Measurements from ENCODE around the gene HOXB2.

Gene HOXB2

GRCh38 chr17:48545022-48545375, at the start of gene HOXB2:
TSS of gene HOXB2 (minus strand) at chr17:48545109. CDS start at chr17:48544911, 198 bp downstream.
- Mint-ChIP-seq H3K36me3 (peaks cover 1% of the 10 kb centered on the region), H3K27me3 (peaks cover 1% of the 10 kb centered on the region), H3K27ac (peak within 1 kb of the TSS; percentile 90), H3K9me3 (no peaks in the 10 kb centered on the region), H3K4me1 (peaks cover 59% of the 10 kb centered on the region), H3K4me3 (peak within 1 kb of the TSS; percentile 88)

GRCh38 chr17:48593840-48594537, 49.1 kb upstream of the HOXB2 start:
- peaks cover 2% of the 10 kb centered on the region for H3K36me3 Mint-ChIP-seq

GRCh38 chr17:48593126-48593829, 48.4 kb upstream of the HOXB2 start, which contains the start of gene HOXB5:
TSS of gene HOXB5 (minus strand) at chr17:48593779. CDS start at chr17:48593682, 97 bp downstream.
- peaks cover 2% of the 10 kb centered on the region for H3K36me3 Mint-ChIP-seq
- H3K4me3 Mint-ChIP-seq, result peak within 1 kb of the TSS; percentile 84
- H3K9me3 Mint-ChIP-seq, result no peaks in the 10 kb centered on the region
- H3K4me1 Mint-ChIP-seq, result peaks cover 47% of the 10 kb centered on the region
- H3K27me3 Mint-ChIP-seq, result peaks cover 70% of the 10 kb centered on the region
- peak within 1 kb of the TSS; percentile 62 for H3K27ac Mint-ChIP-seq

More at GRCh38 chr17:48593840-48594537, 49.1 kb upstream of the HOXB2 start:
- Mint-ChIP-seq H3K4me1 (peaks cover 53% of the 10 kb centered on the region), H3K27ac (peak overlapping the region; percentile 11), H3K9me3 (no peaks in the 10 kb centered on the region), H3K27me3 (peaks cover 73% of the 10 kb centered on the region), H3K4me3 (peak overlapping the region; percentile 84)

GRCh38 chr17:48592577-48592976, 47.7 kb upstream of the HOXB2 start:
- H3K27ac Mint-ChIP-seq, result peak overlapping the region; percentile 62
- peak overlapping the region; percentile 84 for H3K4me3 Mint-ChIP-seq
- peaks cover 40% of the 10 kb centered on the region for H3K4me1 Mint-ChIP-seq
- H3K36me3 Mint-ChIP-seq, result peaks cover 2% of the 10 kb centered on the region
- H3K27me3 Mint-ChIP-seq, result peaks cover 71% of the 10 kb centered on the region
- no peaks in the 10 kb centered on the region for H3K9me3 Mint-ChIP-seq

- Mint-ChIP-seq H3K9me3 (no peaks in the 10 kb centered on the region), H3K36me3 (peaks cover 2% of the 10 kb centered on the region), H3K27ac (no peak overlapping the region), H3K4me3 (no peak overlapping the region), H3K27me3 (peaks cover 72% of the 10 kb centered on the region), H3K4me1 (peaks cover 35% of the 10 kb centered on the region)
Observed at GRCh38 chr17:48592057-48592514, 47.2 kb upstream of the HOXB2 start.

GRCh38 chr17:48591255-48592056, 46.5 kb upstream of the HOXB2 start:
- Mint-ChIP-seq H3K4me1 (peaks cover 31% of the 10 kb centered on the region), H3K27me3 (peaks cover 71% of the 10 kb centered on the region), H3K9me3 (no peaks in the 10 kb centered on the region), H3K27ac (no peak overlapping the region), H3K36me3 (peaks cover 2% of the 10 kb centered on the region), H3K4me3 (no peak overlapping the region)

GRCh38 chr17:48590607-48591161, 45.8 kb upstream of the HOXB2 start:
- H3K27ac Mint-ChIP-seq, result no peak overlapping the region
- peaks cover 72% of the 10 kb centered on the region for H3K27me3 Mint-ChIP-seq
- no peaks in the 10 kb centered on the region for H3K36me3 Mint-ChIP-seq
- no peak overlapping the region for H3K4me3 Mint-ChIP-seq
- peaks cover 32% of the 10 kb centered on the region for H3K4me1 Mint-ChIP-seq
- no peaks in the 10 kb centered on the region for H3K9me3 Mint-ChIP-seq

GRCh38 chr17:48589831-48590606, 45.1 kb upstream of the HOXB2 start, which contains the start of gene HOXB3:
TSS of gene HOXB3 (minus strand) at chr17:48590241. CDS start at chr17:48552474, 37,767 bp downstream.
- Mint-ChIP-seq H3K27ac (no peak within 1 kb of the TSS), H3K9me3 (no peaks in the 10 kb centered on the region), H3K27me3 (peaks cover 70% of the 10 kb centered on the region), H3K4me3 (no peak within 1 kb of the TSS), H3K36me3 (no peaks in the 10 kb centered on the region), H3K4me1 (peaks cover 35% of the 10 kb centered on the region)

- Mint-ChIP-seq H3K4me3 (no peak overlapping the region), H3K9me3 (no peaks in the 10 kb centered on the region), H3K36me3 (no peaks in the 10 kb centered on the region), H3K27ac (no peak overlapping the region), H3K4me1 (peaks cover 37% of the 10 kb centered on the region), H3K27me3 (peaks cover 69% of the 10 kb centered on the region)
Observed at GRCh38 chr17:48589060-48589830, 44.3 kb upstream of the HOXB2 start.

GRCh38 chr17:48588528-48588927, 43.6 kb upstream of the HOXB2 start:
- H3K9me3 Mint-ChIP-seq, result no peaks in the 10 kb centered on the region
- peaks cover 36% of the 10 kb centered on the region for H3K4me1 Mint-ChIP-seq

GRCh38 chr17:48588074-48588415, 43.1 kb upstream of the HOXB2 start:
- Mint-ChIP-seq H3K36me3 (no peaks in the 10 kb centered on the region), H3K9me3 (no peaks in the 10 kb centered on the region), H3K27me3 (peaks cover 66% of the 10 kb centered on the region), H3K4me3 (no peak overlapping the region), H3K4me1 (peaks cover 35% of the 10 kb centered on the region), H3K27ac (no peak overlapping the region)

More at GRCh38 chr17:48588528-48588927, 43.6 kb upstream of the HOXB2 start:
- Mint-ChIP-seq H3K27me3 (peaks cover 68% of the 10 kb centered on the region), H3K4me3 (no peak overlapping the region), H3K36me3 (no peaks in the 10 kb centered on the region), H3K27ac (no peak overlapping the region)

GRCh38 chr17:48587276-48588073, 42.6 kb upstream of the HOXB2 start:
- H3K27ac Mint-ChIP-seq, result peak overlapping the region; percentile 70
- peaks cover 35% of the 10 kb centered on the region for H3K4me1 Mint-ChIP-seq
- H3K4me3 Mint-ChIP-seq, result peak overlapping the region; percentile 26
- H3K36me3 Mint-ChIP-seq, result no peaks in the 10 kb centered on the region
- peaks cover 64% of the 10 kb centered on the region for H3K27me3 Mint-ChIP-seq
- no peaks in the 10 kb centered on the region for H3K9me3 Mint-ChIP-seq

Data from activated naive CD4-positive, alpha-beta T cell treated with anti-CD3 and anti-CD28 coated beads, Interleukin-2, amount 50 U/mL, for 24 hours (primary cell).